ENCODE measurements around the gene KNSTRN. TPM values are rescaled to one million over a fixed set of nuclear protein-coding genes. Genes with fewer than 3 reads are reported as not detected.

The KNSTRN gene
- total and polyA plus RNA-seq, 2 donors (not counting 3 experiments of a cell fraction or from before 2014, with no cell fraction given): 24.4 to 61.4 TPM

DNA sequence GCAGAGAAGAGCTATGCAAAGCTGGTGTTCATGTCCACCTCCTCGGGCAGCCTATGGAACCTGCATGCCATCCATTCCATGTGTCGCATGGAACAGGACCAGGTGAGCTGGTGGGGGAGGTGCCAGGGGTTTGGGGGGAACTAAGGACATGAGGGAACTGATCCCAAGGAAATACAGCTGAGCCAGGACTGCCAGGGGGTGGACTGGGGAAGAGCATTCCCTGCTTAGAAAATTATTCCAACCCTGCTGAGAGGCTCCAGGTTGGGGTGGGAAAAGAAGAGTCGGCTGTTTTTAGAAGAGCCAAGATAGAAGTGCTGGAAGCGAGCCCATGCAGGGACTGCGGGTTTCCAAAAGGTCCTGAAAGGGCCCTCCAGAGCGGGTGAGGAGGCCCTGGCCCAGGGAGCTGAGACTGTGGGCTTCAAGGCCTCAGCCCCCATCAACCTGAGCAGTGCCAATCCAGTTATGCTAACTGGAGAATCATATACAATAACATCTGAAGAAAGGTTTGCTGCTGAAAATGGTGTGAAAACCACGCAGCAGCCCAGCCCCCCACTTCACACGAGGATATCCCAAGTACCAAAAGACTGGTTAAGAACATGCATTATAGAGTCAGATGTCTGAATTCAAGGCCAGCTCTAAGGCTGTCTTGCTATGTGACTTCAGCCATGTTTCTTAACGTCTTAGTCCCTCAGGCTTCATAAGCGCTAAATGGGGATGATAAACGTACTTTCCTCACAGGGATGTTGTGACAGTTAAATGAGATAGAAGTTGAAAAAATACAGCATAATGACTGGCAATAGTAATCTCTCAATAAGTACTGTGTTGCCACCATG, 16.7 kb upstream of the KNSTRN start:
- no peaks in the 10 kb centered on the region for H3K36me3 ChIP-seq (ENCODE audit: control insufficient read depth in 2 of 2, extremely low read depth in 1 of 2, insufficient read depth in 2 of 2, low read length in 2 of 2)
- FAIRE-seq (no peak), DNase-seq (ENCODE audit: low read depth, low spot score) (no peak)
- no peaks in the 10 kb centered on the region for H3K9me1 ChIP-seq (replicated peaks; ENCODE audit: control insufficient read depth, extremely low read depth, insufficient read depth, low read length)
- no peak overlapping the region for H3K27ac ChIP-seq (ENCODE audit: insufficient read depth, low read depth, low read length)
- no peaks in the 10 kb centered on the region for H3K79me2 ChIP-seq (ENCODE audit: control insufficient read depth, insufficient read depth, low read length)
- ChIA-PET POLR2A (interaction anchor here (0.5 to 0.6 kb wide), 2 partner anchors 11 to 51 kb away, joined by 3 to 6 read pairs; no protein-coding TSS in a partner anchor), CTCF (interaction anchor here (1.0 to 9.4 kb wide), 11 partner anchors 10 to 87 kb away, joined by 3 to 60 read pairs (median 8); partner anchors contain the start of gene CCDC9B)
- H3K4me2 ChIP-seq (ENCODE audit: insufficient read depth, low read length): no peak overlapping the region
- intact Hi-C loops (cut with micrococcal nuclease) (loop anchor here (5.0 kb wide), 2 partner anchors 41 to 141 kb away; partner anchors contain the start of gene IVD), dilution Hi-C loops (cut with MboI; ENCODE audit: extremely low pct_ligation_motif_present, low sequenced_read_pairs) (no loop called here)
- no peaks in the 10 kb centered on the region for H4K20me1 ChIP-seq (replicated peaks; ENCODE audit: control insufficient read depth, extremely low read depth, insufficient read depth, low read length)
- H3K9ac ChIP-seq (replicated peaks; ENCODE audit: extremely low read depth, insufficient read depth, low read length): no peak overlapping the region
- H3K27me3 ChIP-seq (ENCODE audit: control insufficient read depth in 2 of 2, insufficient read depth in 2 of 2, low read length in 2 of 2): peaks cover 0 to 4% of the 10 kb centered on the region in 2 experiments
- no TSS peak for BruUV-seq (replicated peaks)
- no peak overlapping the region for H3K4me3 ChIP-seq (replicated peaks in 1 of 3; ENCODE audit: insufficient read depth in 1 of 3, low read depth in 1 of 3, low read length in 3 of 3)
- H3K4me1 ChIP-seq (ENCODE audit: control insufficient read depth, extremely low read depth, insufficient read depth, low read length): peaks cover 3% of the 10 kb centered on the region
- no peak overlapping the region for H2AFZ ChIP-seq (ENCODE audit: low read depth, low read length)
- H3K9me3 ChIP-seq (replicated peaks; ENCODE audit: control insufficient read depth, insufficient read depth, low read length): no peaks in the 10 kb centered on the region
- TF ChIP-seq, protein P1, sequence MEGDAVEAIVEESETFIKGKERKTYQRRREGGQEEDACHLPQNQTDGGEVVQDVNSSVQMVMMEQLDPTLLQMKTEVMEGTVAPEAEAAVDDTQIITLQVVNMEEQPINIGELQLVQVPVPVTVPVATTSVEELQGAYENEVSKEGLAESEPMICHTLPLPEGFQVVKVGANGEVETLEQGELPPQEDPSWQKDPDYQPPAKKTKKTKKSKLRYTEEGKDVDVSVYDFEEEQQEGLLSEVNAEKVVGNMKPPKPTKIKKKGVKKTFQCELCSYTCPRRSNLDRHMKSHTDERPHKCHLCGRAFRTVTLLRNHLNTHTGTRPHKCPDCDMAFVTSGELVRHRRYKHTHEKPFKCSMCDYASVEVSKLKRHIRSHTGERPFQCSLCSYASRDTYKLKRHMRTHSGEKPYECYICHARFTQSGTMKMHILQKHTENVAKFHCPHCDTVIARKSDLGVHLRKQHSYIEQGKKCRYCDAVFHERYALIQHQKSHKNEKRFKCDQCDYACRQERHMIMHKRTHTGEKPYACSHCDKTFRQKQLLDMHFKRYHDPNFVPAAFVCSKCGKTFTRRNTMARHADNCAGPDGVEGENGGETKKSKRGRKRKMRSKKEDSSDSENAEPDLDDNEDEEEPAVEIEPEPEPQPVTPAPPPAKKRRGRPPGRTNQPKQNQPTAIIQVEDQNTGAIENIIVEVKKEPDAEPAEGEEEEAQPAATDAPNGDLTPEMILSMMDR (IDR thresholded peaks at IDR 0.05; ENCODE audit: extremely low read depth in 1 of 2, insufficient read depth in 1 of 2, low read depth in 1 of 2, low read length in 2 of 2): no peak
- TF ChIP-seq, protein P2, sequence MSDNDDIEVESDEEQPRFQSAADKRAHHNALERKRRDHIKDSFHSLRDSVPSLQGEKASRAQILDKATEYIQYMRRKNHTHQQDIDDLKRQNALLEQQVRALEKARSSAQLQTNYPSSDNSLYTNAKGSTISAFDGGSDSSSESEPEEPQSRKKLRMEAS (IDR thresholded peaks at IDR 0.05; ENCODE audit: insufficient read depth, insufficient read length): no peak
- TF ChIP-seq FOS (IDR thresholded peaks at IDR 0.05; ENCODE audit: borderline replicate concordance, insufficient read depth, low read length) (no peak), EZH2 (IDR thresholded peaks at IDR 0.05; ENCODE audit: borderline replicate concordance, low read depth, low read length, severe bottlenecking) (no peak), POLR2AphosphoS5 (IDR thresholded peaks at IDR 0.05; ENCODE audit: insufficient read depth, low read depth, low read length) (no peak)
